GM18870 (cell line): ENCODE data around the gene NLRP6.
A peak's percentile ranks its signal among the peaks of the same experiment; 100 is the strongest.

Experiments
- ATAC-seq: cut with Tn5 transposase; IDR thresholded peaks from one replicate; pipeline ENCODE4 v1.9.1; 2021; ENCODE audit warnings: moderate library complexity; ENCODE audit not compliant: unreplicated experiment

Gene NLRP6

GRCh38 chr11:255816-256215, 22.4 kb upstream of the NLRP6 start:
- ATAC-seq, result no peak

GRCh38 chr11:256952-257737, 21.1 kb upstream of the NLRP6 start:
- no peak for ATAC-seq

- no peak for ATAC-seq
Observed at GRCh38 chr11:257766-258493, 20.3 kb upstream of the NLRP6 start.

- ATAC-seq, result no peak
Observed at GRCh38 chr11:259413-259812, 18.8 kb upstream of the NLRP6 start.

- ATAC-seq, result no peak
Observed at GRCh38 chr11:261624-262023, 16.6 kb upstream of the NLRP6 start.

GRCh38 chr11:266676-267439, 11.3 kb upstream of the NLRP6 start:
- ATAC-seq, result no peak

GRCh38 chr11:267491-267994, 10.7 kb upstream of the NLRP6 start:
- no peak for ATAC-seq

- peak; percentile 33 for ATAC-seq
Observed at GRCh38 chr11:268716-269145, 9.5 kb upstream of the NLRP6 start.

- ATAC-seq, result peak; percentile 83
Observed at GRCh38 chr11:269146-269890, 8.9 kb upstream of the NLRP6 start.

GRCh38 chr11:270451-271318, 7.5 kb upstream of the NLRP6 start:
- ATAC-seq, result no peak

- no peak for ATAC-seq
Observed at GRCh38 chr11:271319-271715, 6.9 kb upstream of the NLRP6 start.

GRCh38 chr11:272195-272930, 5.8 kb upstream of the NLRP6 start:
- no peak for ATAC-seq

GRCh38 chr11:272931-273198, 5.3 kb upstream of the NLRP6 start:
- ATAC-seq, result no peak

GRCh38 chr11:276219-276618, 2.0 kb upstream of the NLRP6 start:
- ATAC-seq, result no peak

GRCh38 chr11:279040-279965, 1.1 kb downstream of the NLRP6 start:
- ATAC-seq, result no peak

- ATAC-seq, result no peak
Observed at GRCh38 chr11:279966-280705, 1.9 kb downstream of the NLRP6 start.

- no peak for ATAC-seq
Observed at GRCh38 chr11:280706-281485, 2.7 kb downstream of the NLRP6 start.
